Amniotic stem cell (primary cell): ENCODE data around the gene WNK2.

Source experiments
- DNase-seq: peaks from one replicate; lab custom pipeline; 2025; lab: John Stamatoyannopoulos, UW

Gene WNK2

DNA sequence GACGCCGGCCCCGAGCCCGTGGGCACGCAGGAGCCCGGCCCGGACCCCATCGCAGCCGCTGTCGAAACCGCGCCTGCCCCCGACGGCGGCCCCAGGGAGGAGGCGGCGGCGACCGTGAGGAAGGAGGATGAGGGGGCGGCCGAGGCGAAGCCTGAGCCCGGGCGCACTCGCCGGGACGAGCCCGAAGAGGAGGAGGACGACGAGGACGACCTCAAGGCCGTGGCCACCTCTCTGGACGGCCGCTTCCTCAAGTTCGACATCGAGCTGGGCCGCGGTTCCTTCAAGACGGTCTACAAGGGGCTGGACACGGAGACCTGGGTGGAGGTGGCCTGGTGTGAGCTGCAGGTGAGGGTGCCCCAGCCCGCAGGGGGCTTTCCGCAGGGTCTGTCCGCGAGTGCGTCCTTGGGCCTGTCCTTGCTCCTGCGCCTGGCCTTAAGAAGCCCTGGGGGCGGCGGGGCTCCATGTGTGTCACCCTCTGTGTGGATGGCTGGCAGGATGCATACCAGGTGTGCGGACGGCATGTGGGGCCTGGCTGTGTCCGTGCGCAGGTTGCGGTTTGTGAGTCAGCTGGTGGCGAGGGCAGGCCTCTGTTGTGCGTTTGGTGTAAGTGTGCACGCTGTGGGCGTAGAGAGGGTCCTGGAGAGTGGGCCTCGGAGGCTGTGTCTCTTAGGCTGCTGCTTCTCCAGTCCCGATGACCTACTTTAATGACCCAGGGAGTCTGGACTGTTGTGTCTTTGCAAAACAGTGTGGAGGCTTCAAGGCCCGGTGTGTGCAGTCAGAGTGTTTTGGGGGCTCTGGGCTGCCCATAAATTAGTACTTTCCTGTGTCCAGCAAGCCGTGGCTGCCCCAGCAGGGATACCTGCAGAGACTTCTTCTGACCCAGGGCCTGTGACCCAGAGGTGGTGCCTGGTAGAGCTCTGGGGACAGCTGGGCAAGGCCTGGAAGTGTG, 1.6 kb downstream of the WNK2 start:
- no peak for DNase-seq

GRCh38 chr9:93186215-93186945, 2.4 kb downstream of the WNK2 start:
- no peak for DNase-seq

- no peak for DNase-seq
These were observed 3.1 kb downstream of the WNK2 start for GRCh38 chr9:93187047-93187446.

DNA sequence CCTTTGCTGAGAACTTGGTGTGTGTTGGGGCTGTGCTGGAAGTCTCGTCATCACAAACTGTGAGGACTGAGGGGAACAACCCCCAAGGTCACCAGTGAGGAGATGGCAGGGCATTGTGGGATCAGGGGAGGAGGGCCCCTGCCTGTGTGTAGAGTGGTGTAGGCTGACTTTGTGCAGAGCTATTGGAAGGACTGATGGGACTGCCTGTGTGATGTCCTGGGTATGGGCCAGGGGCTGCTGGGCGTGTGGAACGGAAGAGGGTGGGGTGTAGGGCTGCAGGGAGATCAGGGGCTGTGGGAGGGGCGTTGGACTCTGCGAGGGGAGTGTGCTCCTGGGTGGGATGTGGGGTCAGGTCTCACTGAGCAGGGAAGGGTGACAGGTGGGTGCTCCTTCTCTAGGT, 3.6 kb downstream of the WNK2 start:
- no peak for DNase-seq

DNA sequence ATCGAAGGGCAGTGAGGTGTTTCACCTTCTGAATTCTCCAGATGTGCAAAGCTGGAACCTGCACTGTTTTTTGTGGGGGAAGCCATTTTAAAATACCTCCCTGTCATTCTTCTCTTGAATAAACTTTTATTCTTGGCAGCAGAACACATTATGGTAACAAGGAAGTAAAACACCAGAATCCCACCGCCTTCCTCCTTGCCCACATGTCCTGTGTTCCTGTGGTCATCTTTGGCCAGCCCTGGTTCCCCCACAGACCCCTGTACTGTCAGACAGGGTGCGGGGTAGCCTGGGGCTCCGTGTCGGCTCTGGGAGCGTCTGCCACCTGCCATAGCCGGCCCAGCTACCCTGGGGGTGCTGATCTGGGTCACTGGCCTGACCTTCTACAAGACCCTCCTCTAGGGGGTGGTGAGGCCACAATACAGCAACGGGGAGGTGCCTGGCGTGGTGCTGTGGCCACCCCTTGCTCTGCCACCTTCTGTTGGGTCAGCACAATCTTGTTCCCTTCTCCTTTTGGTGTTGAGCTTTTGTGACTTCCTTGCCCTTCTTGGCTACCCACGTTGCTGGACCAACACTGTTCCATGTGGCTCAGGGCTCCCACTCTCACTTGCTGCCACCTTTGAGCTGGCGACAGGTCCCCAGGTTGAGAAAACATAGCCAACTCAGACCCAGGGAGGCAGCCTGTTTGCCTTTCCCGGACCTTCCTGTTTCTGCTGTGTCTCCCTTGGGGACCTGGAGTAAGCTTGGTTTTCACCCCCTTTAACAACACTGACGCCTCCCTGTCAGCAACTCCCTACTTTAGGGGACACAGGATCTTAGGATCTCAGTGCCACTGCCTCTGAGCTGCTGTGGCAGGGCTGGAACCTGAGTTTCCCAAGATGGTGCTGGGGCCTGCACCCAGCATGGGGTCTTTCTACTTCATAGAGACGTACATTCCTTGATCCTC, 4.8 kb downstream of the WNK2 start:
- no peak for DNase-seq

GRCh38 chr9:93189369-93190132, 5.6 kb downstream of the WNK2 start:
- no peak for DNase-seq

GRCh38 chr9:93190133-93190525, 6.2 kb downstream of the WNK2 start:
- no peak for DNase-seq

DNA sequence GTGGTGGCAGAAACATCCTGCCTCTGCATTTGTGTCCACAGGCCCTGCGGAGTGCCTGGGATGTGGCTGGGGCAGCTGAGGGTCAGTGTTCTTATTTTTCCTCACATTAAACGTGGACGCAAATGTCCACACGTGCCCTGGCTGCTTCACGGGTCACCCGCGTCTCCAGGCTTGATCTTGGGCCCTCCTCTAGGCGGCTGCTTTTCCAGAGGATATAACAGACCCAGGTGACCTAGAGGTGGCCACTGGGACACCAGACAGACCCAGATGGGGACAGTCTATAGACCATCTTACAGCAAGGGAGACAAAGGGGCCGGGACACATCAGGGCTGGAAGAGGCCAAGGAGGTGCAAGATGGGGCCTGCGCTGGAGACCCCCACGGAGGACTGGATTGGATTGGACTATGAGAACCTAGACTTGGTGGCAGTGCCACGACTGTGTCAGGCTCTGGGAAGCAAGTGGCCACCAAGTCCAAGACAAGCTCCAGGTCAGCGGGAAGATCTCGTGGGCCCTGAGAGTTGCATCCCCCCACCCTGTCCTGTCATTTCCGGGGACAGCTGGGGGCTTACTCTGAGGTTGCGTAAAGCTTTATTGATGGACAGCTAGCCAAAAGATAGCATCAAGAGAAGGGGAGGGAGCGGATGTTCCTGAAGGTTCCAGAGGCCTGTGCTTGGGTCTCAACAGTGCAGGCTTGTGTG, 6.9 kb downstream of the WNK2 start:
- DNase-seq: no peak

- DNase-seq: no peak
These were observed 7.4 kb downstream of the WNK2 start for GRCh38 chr9:93191354-93191660.

DNA sequence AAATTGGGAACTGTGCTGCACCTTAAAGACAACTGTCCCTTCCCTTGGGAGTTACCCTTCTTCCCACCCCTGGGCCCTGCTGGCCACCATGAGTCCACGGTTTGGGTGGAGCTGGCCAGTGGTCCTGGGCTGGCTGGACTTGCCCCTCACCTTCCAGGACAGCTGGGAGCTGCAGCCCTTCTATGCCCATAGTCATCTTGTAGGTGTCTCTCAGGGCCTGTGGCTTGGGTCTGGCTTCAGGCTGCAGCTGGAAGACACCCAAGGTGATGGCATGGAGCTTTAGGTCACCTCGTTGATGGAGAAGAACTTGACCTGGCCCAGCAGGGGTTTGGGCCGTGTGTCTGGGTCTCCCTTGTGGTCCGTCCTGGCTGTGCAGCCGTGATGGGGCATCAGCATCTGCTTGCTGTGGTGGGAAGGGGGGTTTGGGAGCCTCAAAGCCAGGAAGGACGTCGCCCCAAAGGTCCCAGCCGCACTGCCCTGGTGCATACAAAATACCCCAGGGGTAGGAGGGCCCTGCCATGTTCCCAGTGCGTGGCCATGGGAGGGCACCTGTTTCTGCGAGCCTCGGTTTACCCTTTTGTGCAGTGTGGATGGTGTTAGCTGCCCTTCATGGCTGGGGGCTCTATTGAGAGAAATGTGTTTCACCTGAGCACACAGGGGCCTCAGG, 8.9 kb downstream of the WNK2 start:
- DNase-seq: no peak

DNA sequence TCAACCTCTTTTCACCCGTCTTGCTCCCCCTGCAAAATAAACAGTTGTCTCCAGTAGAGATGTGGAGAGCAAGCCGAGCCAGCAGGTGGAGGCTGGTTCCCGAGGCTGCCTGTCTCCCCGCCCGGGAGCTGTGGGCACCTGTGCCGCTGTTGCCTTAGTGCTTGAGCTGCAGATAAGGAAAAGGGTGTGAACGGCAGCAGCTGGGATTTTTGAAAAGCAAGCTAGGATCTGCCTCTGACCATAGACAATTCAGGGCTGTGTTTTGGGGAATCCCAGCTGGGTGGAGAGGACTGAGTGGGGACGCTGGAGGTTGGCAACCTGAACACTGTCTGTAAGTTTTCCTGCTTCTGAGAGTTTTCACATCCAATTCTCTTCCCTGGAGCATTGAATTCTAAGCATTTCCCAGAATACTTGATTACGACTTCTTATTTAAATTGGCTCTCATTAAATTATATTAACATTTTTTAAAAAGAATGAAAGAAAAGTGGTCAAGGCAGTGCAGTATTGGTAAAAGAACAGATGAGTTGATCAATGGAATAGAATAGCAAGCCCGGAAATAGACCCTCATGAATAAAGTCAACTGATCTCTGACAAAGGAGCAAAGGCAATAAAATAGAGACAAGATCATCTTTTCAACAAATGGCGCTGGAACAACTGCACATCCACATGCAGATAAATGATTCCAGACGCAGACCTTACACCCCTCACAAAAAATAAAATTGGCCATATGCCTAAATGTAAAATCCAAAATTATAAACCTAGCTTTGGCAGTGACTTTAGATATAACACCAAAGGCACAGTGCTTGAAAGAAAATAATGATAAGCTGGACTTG, 9.7 kb downstream of the WNK2 start:
- DNase-seq: no peak

DNA sequence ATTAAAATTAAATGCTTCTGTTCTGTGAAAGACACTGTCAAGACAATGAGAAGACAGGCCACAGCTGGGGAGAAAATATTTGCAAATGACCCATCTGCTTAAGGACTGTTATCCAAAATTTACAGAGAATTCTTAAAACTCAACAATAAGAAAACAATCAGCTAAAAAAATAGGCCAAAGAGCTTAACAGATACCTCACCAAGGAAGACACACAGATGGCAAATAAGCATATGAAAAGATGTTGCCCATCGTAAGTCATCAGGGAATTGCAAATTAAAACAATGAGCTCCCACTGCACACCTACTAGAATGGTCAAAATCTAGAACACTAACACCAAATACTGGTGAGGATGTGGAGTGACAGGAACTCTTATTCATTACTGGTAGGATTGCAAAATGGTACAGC, 10.3 kb downstream of the WNK2 start:
- no peak for DNase-seq

DNA sequence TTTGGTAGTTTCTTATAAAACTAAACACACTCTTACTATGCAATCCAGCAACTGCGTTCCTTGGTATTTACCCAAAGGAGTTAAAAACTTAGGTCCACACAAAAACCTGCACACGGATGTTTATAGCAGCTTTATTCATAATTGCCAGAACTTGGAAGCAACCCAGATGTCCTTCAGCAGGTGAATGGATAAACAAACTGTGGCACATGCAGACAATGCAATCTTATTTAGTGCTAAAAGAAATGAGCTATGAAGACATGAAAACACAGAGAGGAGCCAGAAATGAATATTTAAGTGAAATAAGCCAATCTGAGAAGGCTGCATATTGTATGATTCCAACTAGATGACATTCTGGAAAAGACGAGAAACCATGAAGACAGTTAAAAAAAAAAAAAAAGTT, 10.7 kb downstream of the WNK2 start:
- no peak for DNase-seq

- no peak for DNase-seq
These were observed 12.4 kb downstream of the WNK2 start for GRCh38 chr9:93196096-93197055.

DNA sequence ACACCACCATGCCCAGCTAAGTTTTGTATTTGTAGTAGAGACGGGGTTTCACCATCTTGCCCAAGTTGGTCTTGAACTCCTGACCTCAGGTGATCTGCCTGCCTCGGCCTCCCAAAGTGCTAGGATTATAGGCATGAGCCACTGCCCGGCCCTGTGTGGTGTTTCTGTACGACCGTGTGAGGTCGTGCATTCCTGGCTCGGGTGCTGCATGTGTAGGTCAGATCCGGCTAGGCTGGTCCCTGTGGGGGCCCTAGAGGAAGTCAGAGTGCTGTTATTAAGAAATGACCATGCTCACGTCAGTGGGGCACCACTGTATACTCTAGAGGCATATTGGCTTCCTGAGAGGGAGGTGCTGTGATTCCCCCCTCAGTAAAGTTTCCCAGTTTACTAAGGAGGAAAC, 13.7 kb downstream of the WNK2 start:
- no peak for DNase-seq

DNA sequence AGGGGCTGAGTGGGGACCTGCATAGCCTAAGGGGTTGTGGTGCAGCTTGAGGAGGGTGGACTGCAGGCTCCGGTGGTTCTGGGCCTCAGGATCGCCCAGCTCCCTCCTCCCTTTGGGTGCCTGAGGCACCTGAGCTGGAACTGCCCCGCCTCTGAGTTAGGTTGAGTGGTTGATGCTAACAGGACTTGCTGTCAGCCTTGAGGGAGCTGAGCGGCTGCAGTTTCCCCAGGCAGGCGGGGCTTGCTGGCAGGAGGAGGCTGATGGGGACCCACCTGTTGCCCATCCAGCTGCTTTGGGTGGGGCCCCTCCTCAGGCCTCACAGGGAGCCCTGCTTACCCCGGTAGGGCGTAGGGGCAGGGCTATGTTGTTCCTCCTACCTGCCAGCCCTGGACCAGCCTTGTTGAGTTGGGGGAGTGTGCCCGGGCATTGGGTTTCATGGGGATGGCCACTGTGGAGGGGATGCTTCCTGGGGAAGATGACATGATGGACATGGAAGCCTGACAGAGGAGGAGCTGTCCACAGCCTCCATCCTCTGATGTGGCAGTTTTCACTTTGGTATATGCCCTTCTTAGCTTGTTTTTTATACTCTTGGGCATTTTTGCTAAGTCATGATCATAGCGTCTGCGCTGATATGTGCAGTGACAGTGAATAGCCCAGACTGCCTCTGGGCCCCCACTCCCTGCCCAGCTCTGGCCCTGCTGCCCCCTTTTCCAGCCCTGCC, 14.3 kb downstream of the WNK2 start:
- DNase-seq: no peak

DNA sequence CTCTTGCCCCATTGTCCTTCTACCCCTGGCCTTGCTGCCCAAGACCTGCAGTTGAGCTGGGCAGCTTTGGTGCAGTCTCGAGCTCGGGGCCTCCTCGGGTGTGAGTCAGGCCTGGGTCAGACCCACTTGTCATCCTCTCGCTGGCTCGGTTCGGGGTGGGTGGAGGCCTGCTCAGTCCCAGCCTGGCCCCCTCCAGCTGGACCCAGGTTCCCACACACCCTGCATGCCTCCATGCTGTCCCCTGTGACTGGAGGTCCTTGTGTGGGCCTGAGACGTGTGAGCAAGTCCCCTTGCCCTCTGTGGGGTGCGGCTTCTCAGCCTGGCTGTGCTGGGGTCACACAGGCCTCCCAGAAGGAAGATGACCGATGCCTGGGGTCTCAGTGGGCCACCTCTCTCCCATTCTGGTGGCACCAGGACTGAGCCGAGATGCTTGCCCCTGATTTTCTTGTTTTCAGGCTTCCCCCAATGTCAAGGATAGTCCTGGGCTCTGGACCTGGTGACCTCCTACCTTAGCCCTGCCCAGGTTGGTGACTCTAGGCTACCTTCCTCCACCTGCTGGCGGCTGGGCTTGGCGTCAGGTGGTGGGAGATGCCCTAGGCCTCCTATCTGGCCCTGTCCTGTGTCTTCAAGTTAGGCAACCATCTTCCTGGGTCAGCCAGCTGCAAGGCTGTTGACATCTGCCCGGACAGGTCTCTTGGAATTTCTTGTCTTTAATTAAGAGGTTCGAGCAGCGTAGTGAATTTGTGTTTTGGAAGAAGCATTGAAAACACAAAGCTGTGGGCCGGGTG, 15.1 kb downstream of the WNK2 start:
- no peak for DNase-seq
